Ishikawa (cell line): ENCODE data around the gene FOXO3.

ENCODE experiments used
- CEBPB ChIP-seq: IDR thresholded peaks from 2 replicates; pipeline ENCODE4 v1.6.1; 2012
- CREB1 ChIP-seq: IDR thresholded peaks from 2 replicates; pipeline ENCODE4 v1.6.1; 2012; ENCODE audit warnings: low read depth
- EGR1 ChIP-seq: IDR thresholded peaks from 2 replicates; pipeline ENCODE4 v1.6.1; 2012
- EP300 ChIP-seq: IDR thresholded peaks from 2 replicates; pipeline ENCODE4 v1.6.1; 2012; ENCODE audit warnings: borderline replicate concordance
- FOXM1 ChIP-seq: IDR thresholded peaks from 2 replicates; pipeline ENCODE4 v1.6.1; 2012; ENCODE audit warnings: low read depth, borderline replicate concordance
- MAX ChIP-seq: IDR thresholded peaks from 2 replicates; pipeline ENCODE4 v1.6.1; 2012
- NFIC ChIP-seq: IDR thresholded peaks from 2 replicates; pipeline ENCODE4 v1.6.1; 2012
- RAD21 ChIP-seq: IDR thresholded peaks from 2 replicates; pipeline ENCODE4 v1.6.1; 2012; ENCODE audit warnings: low read depth
- REST ChIP-seq: IDR thresholded peaks from 2 replicates; pipeline ENCODE4 v1.6.1; 2012; ENCODE audit warnings: low read depth, mild to moderate bottlenecking
- TAF1 ChIP-seq: IDR thresholded peaks from 2 replicates; pipeline ENCODE4 v1.6.1; 2012; ENCODE audit warnings: low read depth, mild to moderate bottlenecking
- TCF12 ChIP-seq: IDR thresholded peaks from 2 replicates; pipeline ENCODE4 v1.6.1; 2012; ENCODE audit warnings: low read depth
- TEAD4 ChIP-seq: IDR thresholded peaks from 2 replicates; pipeline ENCODE4 v1.6.1; 2012
- USF1 ChIP-seq: IDR thresholded peaks from 2 replicates; pipeline ENCODE4 v1.6.1; 2012
- YY1 ChIP-seq: IDR thresholded peaks from 2 replicates; pipeline ENCODE4 v1.6.1; 2012; ENCODE audit warnings: low read depth
- ZBTB7A ChIP-seq: IDR thresholded peaks from 2 replicates; pipeline ENCODE4 v1.6.1; 2012; ENCODE audit warnings: low read depth

The FOXO3 gene

GRCh38 chr6:108618623-108619152, 58.0 kb downstream of the FOXO3 start:
- TF ChIP-seq USF1 (no peak), TAF1 (no peak)

GRCh38 chr6:108619431-108620197, 58.9 kb downstream of the FOXO3 start:
- TF ChIP-seq FOXM1: no peak
- TF ChIP-seq MAX: no peak
- TF ChIP-seq EP300: no peak
- TF ChIP-seq TEAD4: no peak
- no peak for TF ChIP-seq TAF1
- TF ChIP-seq CEBPB: no peak
- TF ChIP-seq RAD21: no peak
- TF ChIP-seq EGR1: no peak
- no peak for TF ChIP-seq YY1
- no peak for TF ChIP-seq NFIC
- no peak for TF ChIP-seq REST
- TF ChIP-seq ZBTB7A: no peak
- no peak for TF ChIP-seq CREB1
- TF ChIP-seq TCF12: no peak
- no peak for TF ChIP-seq USF1

- TF ChIP-seq TAF1 (no peak), FOXM1 (no peak), CEBPB (no peak), YY1 (no peak), USF1 (no peak), ZBTB7A (no peak), EP300 (no peak), TEAD4 (no peak), CREB1 (no peak), REST (no peak), TCF12 (no peak)
Measured at GRCh38 chr6:108621117-108621516, 60.4 kb downstream of the FOXO3 start.

- TF ChIP-seq USF1: no peak
- TF ChIP-seq CREB1: no peak
- TF ChIP-seq EGR1: no peak
- no peak for TF ChIP-seq EP300
- TF ChIP-seq RAD21: no peak
- TF ChIP-seq NFIC: no peak
- no peak for TF ChIP-seq YY1
- no peak for TF ChIP-seq FOXM1
- TF ChIP-seq ZBTB7A: no peak
- TF ChIP-seq TAF1: no peak
- no peak for TF ChIP-seq REST
- no peak for TF ChIP-seq CEBPB
- no peak for TF ChIP-seq TCF12
- no peak for TF ChIP-seq MAX
- no peak for TF ChIP-seq TEAD4
Measured at GRCh38 chr6:108622641-108623298, 62.1 kb downstream of the FOXO3 start.
